Kidney (tissue), 14 donors: Measurements from ENCODE around the gene ZNF701. TPM values are rescaled to one million over a fixed set of nuclear protein-coding genes. Genes with fewer than 3 reads are reported as not detected.

Source experiments
- DNase-seq, 5 donors: peaks; one replicate each; pipeline ENCODE4 v3.0.0-alpha.2; 2013 to 2020
- FAIRE-seq: peaks from 2 replicates; lab custom pipeline; 2012; peaks lifted over from hg19 to GRCh38; lab: Jason Lieb, UNC
- H3K27ac ChIP-seq, 2 donors: one replicate each; pipeline ENCODE4 v1.7.0; 2013; ENCODE audit warnings: low read depth in 2 of 2, low read length in 2 of 2, inconsistent platforms in 1 of 2
- H3K27me3 ChIP-seq: one replicate; pipeline ENCODE4 v1.7.1; 2013; ENCODE audit warnings: low read length, inconsistent platforms; ENCODE audit not compliant: control insufficient read depth, insufficient read depth
- H3K36me3 ChIP-seq, 3 donors: one replicate each; pipeline versions ENCODE4 v1.7.0 to v1.7.1; 2013; ENCODE audit warnings: low read length in 3 of 3, control low read depth in 1 of 3, inconsistent platforms in 1 of 3; ENCODE audit not compliant: insufficient read depth in 3 of 3, control insufficient read depth in 2 of 3
- H3K4me1 ChIP-seq, 3 donors: one replicate each; pipeline versions ENCODE4 v1.7.0 to v1.7.1; 2013; ENCODE audit warnings: low read length in 3 of 3, inconsistent platforms in 1 of 3, low read depth in 1 of 3; ENCODE audit not compliant: control insufficient read depth in 2 of 3, insufficient read depth in 2 of 3
- H3K4me3 ChIP-seq, 3 donors: one replicate each; pipeline versions ENCODE4 v1.7.0 to v1.8.1; 2013; ENCODE audit warnings: low read length in 3 of 3, control low read depth in 1 of 3, inconsistent platforms in 1 of 3
- H3K9ac ChIP-seq, 3 donors: one replicate each; pipeline versions ENCODE4 v1.7.0 to v1.7.1; 2013; ENCODE audit warnings: low read length in 3 of 3, control low read depth in 1 of 3, inconsistent platforms in 1 of 3
- H3K9me3 ChIP-seq, 3 donors: one replicate each; pipeline versions ENCODE4 v1.7.0 to v1.7.1; 2013; ENCODE audit warnings: low read length in 3 of 3, control low read depth in 1 of 3, inconsistent platforms in 1 of 3; ENCODE audit not compliant: control insufficient read depth in 2 of 3, insufficient read depth in 1 of 3
- CTCF ChIP-seq: IDR thresholded peaks from 3 replicates; pipeline ENCODE4 v1.5.1; 2012; ENCODE audit warnings: mild to moderate bottlenecking, moderate library complexity, borderline replicate concordance; ENCODE audit not compliant: insufficient read depth; ENCODE audit errors: extremely low read depth
- intact Hi-C: fragments of 100-400 bp; cut with DNase I; formaldehyde crosslinking; loops from one replicate; pipeline ENCODE4 v1.11.1; 2022
- polyA plus RNA-seq: library from polyadenylated mRNA; stranded (reverse); fragments of 350-450 nt; fragmentation: Illumina TruSeq; extraction: RNeasy Lipid Tissue Mini Kit (QIAGEN cat#74804); gene quantifications from one replicate; pipeline ENCODE4 v1.2.3, GENCODE V29; 2014; ENCODE audit warnings: low read depth, low replicate concordance; ENCODE audit not compliant: insufficient read depth
- total RNA-seq: library from RNA; stranded (reverse); fragmentation: NEBNext Ultra II Directional; extraction: Animal tissue kit (Norgen Biotek cat#: 25700); gene quantifications from one replicate; pipeline ENCODE4 v1.2.1, GENCODE V29; 2021
- donor health status: control.
- donor health status: control.
- donor health status: control.
- donor health status: control.
- donor health status: control.
- donor health status: DM: yes; HTN: yes; CAD: no.
- donor health status: Normal renal cell carcinoma (clear cell type).

The ZNF701 gene
- total and polyA plus RNA-seq, 2 donors from 2014 or later = 5.8 to 25.1 TPM

- Histone ChIP-seq H3K4me1 (peaks cover 0 to 15% (median 0%) of the 10 kb centered on the region in 3 donors), H3K9me3 (no peaks in the 10 kb centered on the region), H3K27ac (peak within 1 kb of the TSS; percentile 94 to 97), H3K36me3 (no peaks in the 10 kb centered on the region), H3K9ac (peak within 1 kb of the TSS; percentile 58 to 95 (median 81)), H3K27me3 (no peaks in the 10 kb centered on the region), H3K4me3 (peak within 1 kb of the TSS; percentile 90 to 96 (median 95))
- intact Hi-C loops = no loop called here
- TF ChIP-seq CTCF = peak; percentile 39
- peak; percentile 95 to 99 (median 97) for DNase-seq
- no peak for FAIRE-seq
Measured at GRCh38 chr19:52527134-52527955, 42.7 kb upstream of the ZNF701 start, which contains the start of gene ZNF808. Gene ZNF808 (plus strand): TSS chr19:52527668. CDS start chr19:52543285, 15,617 bp downstream.

GRCh38 chr19:52527956-52528351 lies 42.1 kb upstream of the ZNF701 start:
- H3K9me3 ChIP-seq = no peaks in the 10 kb centered on the region
- no peak for TF ChIP-seq CTCF
- no peaks in the 10 kb centered on the region for H3K27me3 ChIP-seq
- H3K36me3 ChIP-seq = peaks cover 0 to 2% (median 0%) of the 10 kb centered on the region in 3 donors
- peak overlapping the region; percentile 82 to 89 for H3K27ac ChIP-seq
- H3K9ac ChIP-seq = peak overlapping the region; percentile 35 to 95 (median 81)
- H3K4me1 ChIP-seq = peaks cover 0 to 15% (median 0%) of the 10 kb centered on the region in 3 donors
- peak overlapping the region; percentile 84 to 96 (median 95) for H3K4me3 ChIP-seq
- DNase-seq (peak in 3 of 5 donors; percentile 39 to 76 (median 70)), FAIRE-seq (no peak)
- intact Hi-C loops = no loop called here

GRCh38 chr19:52532480-52532879 lies 37.6 kb upstream of the ZNF701 start:
- FAIRE-seq = no peak
- Histone ChIP-seq H3K9ac (no peak overlapping the region), H3K27ac (no peak overlapping the region), H3K4me1 (peaks cover 0 to 14% (median 0%) of the 10 kb centered on the region in 3 donors), H3K27me3 (no peaks in the 10 kb centered on the region), H3K9me3 (no peaks in the 10 kb centered on the region), H3K4me3 (no peak overlapping the region), H3K36me3 (peaks cover 0 to 8% (median 0%) of the 10 kb centered on the region in 3 donors)
- TF ChIP-seq CTCF = no peak
- no peak for DNase-seq
- intact Hi-C loops = no loop called here
